Measurements from ENCODE around the gene ZMIZ1. TPM values are rescaled to one million over a fixed set of nuclear protein-coding genes. Genes with fewer than 3 reads are reported as not detected.

Gene ZMIZ1
- total and polyA plus RNA-seq, 2 experiments from 2014 or later = 9.2 to 30.9 TPM

DNA sequence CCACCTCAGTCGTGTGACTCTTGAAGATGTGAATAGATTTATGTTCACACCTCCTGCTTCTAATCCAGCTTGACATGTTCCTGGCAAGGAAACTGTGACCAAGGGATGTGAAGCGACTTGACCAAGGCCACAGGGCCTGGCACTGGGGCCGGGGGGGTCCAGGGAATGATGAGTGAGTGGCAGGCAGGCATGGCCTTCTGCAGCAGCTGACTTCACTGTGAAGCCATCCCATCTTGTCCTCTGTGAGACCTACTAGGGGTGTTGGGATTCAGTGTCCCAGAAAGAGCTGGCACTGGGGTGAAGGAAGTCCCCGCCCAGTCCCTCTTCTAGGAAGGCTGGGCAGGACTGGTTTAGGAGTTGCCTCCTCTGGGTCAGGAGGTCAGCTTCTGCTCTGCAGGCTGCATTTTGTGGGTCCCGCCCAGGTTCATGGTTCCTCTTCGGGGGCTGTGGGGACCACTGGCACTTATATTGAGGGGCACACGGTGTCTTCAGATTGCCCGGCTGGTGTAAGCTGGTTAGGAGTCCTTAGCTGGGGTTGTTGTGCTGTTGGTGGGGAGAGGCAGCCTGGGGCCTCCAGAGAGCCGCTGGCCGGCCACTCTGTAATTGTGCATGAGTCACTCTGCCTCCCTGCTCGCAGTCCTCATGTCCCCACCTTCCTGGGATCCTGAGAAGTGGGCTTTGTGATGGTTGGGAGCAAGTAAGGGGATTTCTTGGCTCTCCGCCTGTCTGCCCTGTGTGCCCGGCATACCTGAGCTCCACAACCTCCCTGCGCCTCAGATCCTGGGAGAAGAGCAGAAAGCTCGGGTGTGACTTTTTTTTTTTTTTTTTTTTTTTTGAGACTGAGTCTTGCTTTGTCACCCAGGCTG, 11.0 kb downstream of the ZMIZ1 start:
- H3K79me2 ChIP-seq (replicated peaks; ENCODE audit: insufficient read depth) = peaks cover 98% of the 10 kb centered on the region
- no peak overlapping the region for H3K27ac ChIP-seq (ENCODE audit: low read depth)
- H3K27me3 ChIP-seq (ENCODE audit: insufficient read depth) = no peaks in the 10 kb centered on the region
- H3K9me3 Mint-ChIP-seq = no peaks in the 10 kb centered on the region
- peaks cover 25% of the 10 kb centered on the region for H3K4me1 ChIP-seq (ENCODE audit: insufficient read depth)
- H3K27ac Mint-ChIP-seq = 0 out of 2 replicates have a peak overlapping the region, but pooled peaks have one; percentile 43
- no peak overlapping the region for H2AFZ ChIP-seq
- H3K9me2 ChIP-seq (ENCODE audit: insufficient read depth) = no peaks in the 10 kb centered on the region
- peaks cover 8% of the 10 kb centered on the region for H3K27me3 Mint-ChIP-seq (ENCODE audit: insufficient read depth, low read depth, poor library complexity)
- no peak overlapping the region for H3K4me2 ChIP-seq
- no peak for DNase-seq (ENCODE audit: low spot score)
- peaks cover 66% of the 10 kb centered on the region for H3K4me1 Mint-ChIP-seq
- H4K20me1 ChIP-seq (replicated peaks; ENCODE audit: insufficient read depth) = peaks cover 35% of the 10 kb centered on the region
- TF ChIP-seq, protein P1, sequence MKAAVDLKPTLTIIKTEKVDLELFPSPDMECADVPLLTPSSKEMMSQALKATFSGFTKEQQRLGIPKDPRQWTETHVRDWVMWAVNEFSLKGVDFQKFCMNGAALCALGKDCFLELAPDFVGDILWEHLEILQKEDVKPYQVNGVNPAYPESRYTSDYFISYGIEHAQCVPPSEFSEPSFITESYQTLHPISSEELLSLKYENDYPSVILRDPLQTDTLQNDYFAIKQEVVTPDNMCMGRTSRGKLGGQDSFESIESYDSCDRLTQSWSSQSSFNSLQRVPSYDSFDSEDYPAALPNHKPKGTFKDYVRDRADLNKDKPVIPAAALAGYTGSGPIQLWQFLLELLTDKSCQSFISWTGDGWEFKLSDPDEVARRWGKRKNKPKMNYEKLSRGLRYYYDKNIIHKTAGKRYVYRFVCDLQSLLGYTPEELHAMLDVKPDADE (IDR thresholded peaks at IDR 0.05) = no peak
- TF ChIP-seq STAT1 (IDR thresholded peaks at IDR 0.05; ENCODE audit: unreplicated experiment) = no peak
- no peak for TF ChIP-seq EZH2phosphoT487 (IDR thresholded peaks at IDR 0.05; ENCODE audit: unreplicated experiment)
- no peak for TF ChIP-seq ZNF331 (CRISPR knock-in tag; IDR thresholded peaks at IDR 0.05; ENCODE audit: low read depth)
- TF ChIP-seq, protein P2, sequence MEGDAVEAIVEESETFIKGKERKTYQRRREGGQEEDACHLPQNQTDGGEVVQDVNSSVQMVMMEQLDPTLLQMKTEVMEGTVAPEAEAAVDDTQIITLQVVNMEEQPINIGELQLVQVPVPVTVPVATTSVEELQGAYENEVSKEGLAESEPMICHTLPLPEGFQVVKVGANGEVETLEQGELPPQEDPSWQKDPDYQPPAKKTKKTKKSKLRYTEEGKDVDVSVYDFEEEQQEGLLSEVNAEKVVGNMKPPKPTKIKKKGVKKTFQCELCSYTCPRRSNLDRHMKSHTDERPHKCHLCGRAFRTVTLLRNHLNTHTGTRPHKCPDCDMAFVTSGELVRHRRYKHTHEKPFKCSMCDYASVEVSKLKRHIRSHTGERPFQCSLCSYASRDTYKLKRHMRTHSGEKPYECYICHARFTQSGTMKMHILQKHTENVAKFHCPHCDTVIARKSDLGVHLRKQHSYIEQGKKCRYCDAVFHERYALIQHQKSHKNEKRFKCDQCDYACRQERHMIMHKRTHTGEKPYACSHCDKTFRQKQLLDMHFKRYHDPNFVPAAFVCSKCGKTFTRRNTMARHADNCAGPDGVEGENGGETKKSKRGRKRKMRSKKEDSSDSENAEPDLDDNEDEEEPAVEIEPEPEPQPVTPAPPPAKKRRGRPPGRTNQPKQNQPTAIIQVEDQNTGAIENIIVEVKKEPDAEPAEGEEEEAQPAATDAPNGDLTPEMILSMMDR (conservative IDR thresholded peaks at IDR 0.05; ENCODE audit: low read depth in 2 of 2) = no peak
- no peak for TF ChIP-seq EZH2 (IDR thresholded peaks at IDR 0.05; ENCODE audit: low read depth, unreplicated experiment)
- TF ChIP-seq ZNF114 (CRISPR knock-in tag; IDR thresholded peaks at IDR 0.05) = no peak
- no peak for TF ChIP-seq JUNB (IDR thresholded peaks at IDR 0.05; ENCODE audit: unreplicated experiment)
- TF ChIP-seq CREB1 (CRISPR knock-in tag; IDR thresholded peaks at IDR 0.05; ENCODE audit: low read depth) = no peak
- no peak for TF ChIP-seq POLR2AphosphoS5 (IDR thresholded peaks at IDR 0.05; ENCODE audit: low read depth)
- TF ChIP-seq, protein P3, sequence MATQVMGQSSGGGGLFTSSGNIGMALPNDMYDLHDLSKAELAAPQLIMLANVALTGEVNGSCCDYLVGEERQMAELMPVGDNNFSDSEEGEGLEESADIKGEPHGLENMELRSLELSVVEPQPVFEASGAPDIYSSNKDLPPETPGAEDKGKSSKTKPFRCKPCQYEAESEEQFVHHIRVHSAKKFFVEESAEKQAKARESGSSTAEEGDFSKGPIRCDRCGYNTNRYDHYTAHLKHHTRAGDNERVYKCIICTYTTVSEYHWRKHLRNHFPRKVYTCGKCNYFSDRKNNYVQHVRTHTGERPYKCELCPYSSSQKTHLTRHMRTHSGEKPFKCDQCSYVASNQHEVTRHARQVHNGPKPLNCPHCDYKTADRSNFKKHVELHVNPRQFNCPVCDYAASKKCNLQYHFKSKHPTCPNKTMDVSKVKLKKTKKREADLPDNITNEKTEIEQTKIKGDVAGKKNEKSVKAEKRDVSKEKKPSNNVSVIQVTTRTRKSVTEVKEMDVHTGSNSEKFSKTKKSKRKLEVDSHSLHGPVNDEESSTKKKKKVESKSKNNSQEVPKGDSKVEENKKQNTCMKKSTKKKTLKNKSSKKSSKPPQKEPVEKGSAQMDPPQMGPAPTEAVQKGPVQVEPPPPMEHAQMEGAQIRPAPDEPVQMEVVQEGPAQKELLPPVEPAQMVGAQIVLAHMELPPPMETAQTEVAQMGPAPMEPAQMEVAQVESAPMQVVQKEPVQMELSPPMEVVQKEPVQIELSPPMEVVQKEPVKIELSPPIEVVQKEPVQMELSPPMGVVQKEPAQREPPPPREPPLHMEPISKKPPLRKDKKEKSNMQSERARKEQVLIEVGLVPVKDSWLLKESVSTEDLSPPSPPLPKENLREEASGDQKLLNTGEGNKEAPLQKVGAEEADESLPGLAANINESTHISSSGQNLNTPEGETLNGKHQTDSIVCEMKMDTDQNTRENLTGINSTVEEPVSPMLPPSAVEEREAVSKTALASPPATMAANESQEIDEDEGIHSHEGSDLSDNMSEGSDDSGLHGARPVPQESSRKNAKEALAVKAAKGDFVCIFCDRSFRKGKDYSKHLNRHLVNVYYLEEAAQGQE (IDR thresholded peaks at IDR 0.05; ENCODE audit: unreplicated experiment) = no peak
- TF ChIP-seq NANOG (IDR thresholded peaks at IDR 0.05; ENCODE audit: borderline replicate concordance) = no peak
- no peaks in the 10 kb centered on the region for H3F3A ChIP-seq (replicated peaks; ENCODE audit: low read depth)
- no peak overlapping the region for H3K4me3 Mint-ChIP-seq
- ATAC-seq = no peak
- no peak overlapping the region for H3K4me3 ChIP-seq
- H3K36me3 Mint-ChIP-seq (ENCODE audit: low read depth) = no peaks in the 10 kb centered on the region
- no peaks in the 10 kb centered on the region for H3K36me3 ChIP-seq (ENCODE audit: insufficient read depth)

Measured in GM23338 (cell line).